Measurements from ENCODE around the gene ELAVL2.

ELAVL2 gene

DNA sequence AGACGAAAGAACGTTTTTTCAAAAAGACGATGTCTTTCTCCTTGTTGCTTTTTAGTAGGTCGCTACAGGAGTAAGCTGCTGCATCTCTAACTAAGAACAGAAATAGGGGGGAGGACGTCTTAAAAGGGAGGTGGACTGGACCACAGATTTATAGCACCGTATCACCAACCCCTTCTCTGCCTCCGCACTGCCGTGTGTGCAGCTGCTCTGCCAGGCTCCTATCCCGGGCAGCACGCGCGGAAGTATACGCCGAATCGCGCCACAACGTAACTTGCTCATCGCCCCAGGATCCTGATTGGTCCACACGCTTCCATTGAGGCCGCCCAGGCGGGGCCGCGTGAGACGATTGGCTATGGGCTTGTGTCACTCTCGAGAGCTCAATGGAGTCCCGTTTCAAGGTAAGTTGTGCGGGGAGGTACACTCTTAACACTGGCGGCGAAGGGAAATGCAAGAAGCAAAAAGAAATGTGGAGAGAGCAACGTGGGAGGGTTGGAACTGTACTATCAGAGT is at the start of gene ELAVL2:
ELAVL2 (minus strand) TSS at position 121 of the 510 bp plus-strand sequence. CDS start 64,006 bp downstream, outside the sequence.
- DNase-seq (ENCODE audit: low spot score): peak; percentile 98

DNA sequence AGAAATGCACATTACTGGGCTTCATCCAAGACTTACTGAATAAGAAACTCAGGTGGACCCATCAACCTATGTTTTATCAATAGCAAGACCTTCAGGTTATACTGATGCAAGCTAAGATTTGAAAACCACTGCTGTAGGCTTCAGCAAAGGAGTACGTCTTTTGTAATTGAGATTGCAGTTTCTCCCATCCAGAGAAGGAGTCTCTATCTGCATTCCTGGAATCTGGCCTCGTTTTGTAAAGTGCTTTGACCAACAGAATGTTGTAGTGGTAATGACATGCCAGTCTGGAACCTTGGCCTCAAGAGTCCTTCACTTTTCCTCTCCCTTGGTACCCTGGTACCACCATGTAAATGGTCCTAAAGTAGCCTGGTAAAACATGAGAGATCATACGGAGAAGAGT is 32.2 kb upstream of the ELAVL2 start:
- no peak for DNase-seq (ENCODE audit: low spot score)

DNA sequence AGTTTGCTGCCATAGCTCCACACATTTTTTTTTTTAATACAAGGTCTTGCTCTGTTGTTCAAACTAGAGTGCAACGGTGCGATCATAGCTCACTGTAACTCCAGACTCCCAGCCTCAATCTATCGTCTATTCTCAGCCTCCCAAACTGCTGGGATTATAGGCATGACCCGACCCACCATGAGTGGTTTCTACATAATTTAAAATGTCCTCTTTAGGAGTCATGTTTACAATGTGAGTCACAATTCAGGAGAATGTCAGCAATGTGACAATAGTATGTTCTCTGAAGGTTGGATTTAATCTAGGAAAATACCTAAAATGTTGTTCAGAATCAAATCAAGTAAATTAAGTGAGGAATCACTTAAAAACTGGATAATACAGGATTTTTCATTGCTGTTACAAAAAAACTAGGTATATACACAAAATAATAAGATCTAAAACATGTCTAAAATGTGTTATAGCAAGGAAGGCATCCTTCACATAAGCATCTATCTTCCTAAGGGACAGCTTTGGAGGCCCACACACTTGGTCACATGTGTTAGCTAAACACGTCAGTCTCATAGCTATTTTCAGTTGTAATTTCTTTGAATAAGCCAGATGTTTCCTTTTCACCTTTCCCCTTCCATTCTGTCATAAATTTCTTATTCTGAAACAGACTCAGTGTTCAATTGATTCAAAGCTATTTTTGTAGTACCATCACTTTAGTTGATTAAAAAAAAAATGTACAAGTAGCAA is 30.0 kb upstream of the ELAVL2 start:
- no peak for DNase-seq (ENCODE audit: low spot score)

DNA sequence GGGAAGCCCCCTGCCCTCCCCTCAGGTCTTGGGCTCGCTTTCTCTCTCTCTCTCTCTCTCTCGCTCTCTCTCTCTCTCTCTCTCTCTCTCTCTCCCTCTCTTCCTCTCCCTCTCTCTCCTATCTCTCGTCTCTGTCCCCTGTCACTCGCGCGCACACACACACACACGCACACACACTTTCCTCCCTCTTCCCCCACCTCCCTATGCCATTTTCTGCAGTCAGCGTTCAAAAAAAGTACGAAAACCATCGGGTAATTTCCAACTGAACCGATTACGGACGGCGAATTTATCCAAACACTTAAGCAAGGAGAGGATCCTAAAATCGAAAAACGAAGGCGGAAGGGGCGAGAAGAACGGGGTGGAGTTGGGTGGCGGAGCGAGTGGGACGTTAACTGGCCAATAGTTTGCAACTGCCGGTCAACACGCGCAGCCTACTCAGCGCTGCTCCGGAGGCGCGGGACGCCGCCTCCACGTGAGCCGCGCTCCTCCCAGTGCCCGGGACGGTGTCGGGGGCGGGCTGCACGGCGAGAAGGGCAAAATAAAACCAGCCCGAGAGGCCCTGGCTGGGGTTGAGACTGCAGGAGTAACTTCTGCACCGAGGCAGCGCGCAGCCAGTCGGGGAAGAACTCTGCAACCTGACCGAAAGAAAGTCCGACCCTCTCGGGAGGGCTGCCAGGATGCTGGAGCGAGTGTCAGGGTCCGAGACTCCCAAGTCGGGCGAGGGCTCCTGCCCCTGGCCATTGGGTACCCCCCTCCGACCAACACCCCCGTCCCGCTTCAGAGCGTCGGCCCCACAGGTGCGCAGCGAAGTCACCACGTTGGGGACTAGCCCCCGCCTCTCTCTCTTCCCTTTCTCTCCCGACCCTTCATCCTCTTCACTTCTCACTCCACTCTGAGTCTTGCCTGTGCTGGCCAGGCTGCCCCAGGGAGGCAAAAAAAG is 24.9 kb upstream of the ELAVL2 start:
- DNase-seq (ENCODE audit: low spot score): peak; percentile 81

DNA sequence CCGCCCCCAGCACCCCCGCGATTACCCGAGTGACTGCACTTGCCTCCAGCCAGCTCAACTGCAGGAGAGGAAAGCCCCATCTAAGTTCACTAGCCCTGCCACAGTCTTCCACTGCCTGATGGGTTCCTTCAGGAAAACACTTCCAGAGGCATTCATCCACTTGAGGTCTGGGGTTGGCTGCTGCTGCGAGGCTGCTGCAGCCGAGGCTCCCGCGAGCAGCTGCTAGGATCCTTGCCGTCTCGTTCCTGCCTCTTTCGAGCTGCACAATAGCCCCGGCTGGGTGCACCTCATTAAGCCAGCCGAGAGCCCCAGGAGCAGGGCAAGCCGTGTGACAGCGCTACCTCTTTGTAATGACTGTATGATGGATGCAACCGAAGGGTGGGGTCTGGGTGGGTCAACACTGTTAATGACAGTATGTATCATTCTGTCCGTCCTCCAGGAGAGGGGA is 24.2 kb upstream of the ELAVL2 start:
- DNase-seq (ENCODE audit: low spot score): peak; percentile 77

DNA sequence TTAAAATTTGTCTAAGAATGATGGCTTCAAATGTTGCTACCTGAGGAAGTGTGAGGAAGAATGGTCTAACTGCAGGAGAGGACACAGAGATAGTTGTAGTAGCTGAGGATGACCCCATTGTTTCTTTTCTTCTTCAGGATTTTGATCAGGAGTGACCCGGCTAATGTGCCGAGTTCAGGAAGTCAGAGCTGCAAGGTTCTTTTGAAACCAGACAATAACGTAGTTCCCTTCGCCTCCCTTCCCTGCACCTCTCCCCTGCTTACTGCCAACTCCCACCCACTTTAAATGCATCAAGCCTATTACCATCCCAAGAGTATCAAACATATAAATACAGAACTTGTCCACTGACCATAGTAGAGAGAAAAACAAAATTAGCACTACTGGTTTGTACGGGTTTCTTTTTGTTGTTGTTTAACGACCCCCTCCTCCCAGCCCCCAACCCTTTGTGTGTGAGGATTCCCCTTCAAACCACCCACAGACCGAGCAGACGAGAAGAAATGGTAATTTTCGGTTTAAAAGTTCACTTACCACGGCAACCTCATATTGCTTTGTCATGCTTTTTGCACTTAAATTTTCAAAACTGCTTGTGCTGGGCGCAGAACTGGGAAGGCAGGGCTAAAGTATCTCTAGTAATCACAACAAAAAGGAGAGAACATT is 23.5 kb upstream of the ELAVL2 start:
- DNase-seq (ENCODE audit: low spot score): no peak

DNA sequence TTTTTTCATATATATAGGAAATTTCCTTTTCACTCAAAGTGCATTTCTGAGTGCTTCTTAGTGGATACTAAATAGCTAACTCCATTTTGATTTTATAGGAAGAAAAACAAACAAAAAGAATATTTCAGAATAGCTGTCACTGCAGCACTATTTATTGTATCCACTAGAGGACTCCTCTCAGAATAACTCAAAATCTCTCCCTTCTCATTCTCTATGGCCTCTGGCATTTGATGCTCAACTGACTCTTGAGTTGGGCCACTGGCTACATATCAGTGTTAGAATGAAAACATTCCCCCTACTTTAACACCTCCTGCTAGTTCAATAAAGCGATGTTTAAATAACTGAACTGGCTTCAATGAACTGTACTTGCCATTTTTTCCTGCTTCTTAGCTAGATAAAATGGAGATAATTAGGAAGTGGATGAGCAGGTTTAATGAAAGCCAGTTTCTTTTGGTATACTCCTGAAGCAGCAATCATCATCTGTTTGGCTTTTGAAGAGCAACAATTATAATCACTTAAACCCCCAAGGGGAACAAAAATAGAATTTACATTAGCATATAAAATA is 16.6 kb upstream of the ELAVL2 start:
- no peak for DNase-seq (ENCODE audit: low spot score)

DNA sequence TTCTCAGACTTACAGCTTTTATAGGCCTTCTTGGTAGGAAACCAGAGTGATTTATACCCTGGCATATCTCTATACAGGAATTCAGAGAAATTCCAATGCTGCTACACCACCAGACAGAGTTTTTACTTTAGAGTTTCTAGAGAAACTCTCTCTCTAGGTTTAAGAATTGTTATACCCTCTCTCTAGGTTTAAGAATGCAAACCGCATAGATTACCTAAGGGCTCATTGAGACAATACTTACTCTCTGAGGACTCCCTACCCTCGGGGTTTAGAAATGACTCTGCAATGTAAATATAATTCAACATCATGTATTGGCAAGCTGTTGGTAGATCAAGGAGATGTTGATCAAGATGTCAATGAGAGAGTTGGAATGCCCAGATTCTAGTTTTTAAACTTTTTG is 15.3 kb upstream of the ELAVL2 start:
- no peak for DNase-seq (ENCODE audit: low spot score)

DNA sequence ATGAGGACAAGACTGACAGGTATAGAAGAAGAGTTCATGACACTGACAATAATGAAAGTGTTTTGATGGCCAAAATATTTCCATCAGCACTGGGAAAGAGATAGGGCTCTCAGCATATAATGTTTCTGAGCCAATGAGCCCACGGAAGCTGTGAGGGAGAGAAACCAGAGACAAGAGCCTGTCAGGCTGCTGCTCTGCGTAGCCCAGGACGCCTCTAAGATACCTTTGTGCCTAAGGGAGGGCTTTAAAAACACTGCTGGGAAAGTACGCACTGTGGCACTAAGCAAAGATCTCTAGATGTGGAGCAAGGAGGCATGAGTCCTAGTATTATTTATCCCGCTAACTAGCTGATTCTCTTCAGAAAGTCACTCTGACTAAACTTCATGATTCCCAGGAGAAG is 11.0 kb upstream of the ELAVL2 start:
- DNase-seq (ENCODE audit: low spot score): no peak

DNA sequence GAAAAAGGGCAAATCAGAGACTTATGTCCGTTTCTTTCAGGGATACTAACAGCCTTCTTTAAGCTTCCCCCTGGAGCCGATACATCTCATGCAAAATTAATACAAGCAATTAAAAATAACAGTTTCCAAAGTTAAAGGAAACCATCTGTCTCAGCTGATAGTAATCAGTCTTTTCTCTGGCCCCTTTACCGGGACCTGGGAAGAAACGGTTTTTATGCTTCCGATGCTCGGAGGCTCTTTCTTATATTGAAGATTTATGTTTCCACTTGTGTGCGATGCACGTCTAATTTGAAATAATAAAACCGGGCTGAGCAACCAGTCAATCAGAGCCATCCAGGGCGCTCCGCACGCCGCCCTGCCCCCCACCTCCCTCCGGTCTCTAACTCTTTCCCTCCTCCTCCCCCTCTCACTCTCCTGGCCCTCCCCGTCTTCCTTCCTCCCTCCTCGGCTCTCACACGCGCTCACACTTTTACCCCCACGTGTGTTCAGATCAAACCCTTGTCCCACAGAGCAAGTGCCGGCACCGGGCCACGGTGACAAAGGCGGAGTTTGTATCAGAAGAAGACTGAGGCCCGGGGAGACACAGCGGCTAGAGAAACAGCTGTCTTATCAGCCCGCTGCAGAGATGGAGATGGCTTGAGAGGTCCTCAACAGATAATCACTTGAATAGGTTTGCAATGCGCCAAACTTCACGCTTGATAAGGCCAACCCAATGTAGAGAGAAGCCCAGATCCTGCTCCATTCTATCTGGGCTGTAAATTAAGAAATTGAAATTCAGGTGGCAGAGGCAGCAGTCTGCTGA is 5.1 kb upstream of the ELAVL2 start:
- DNase-seq (ENCODE audit: low spot score): no peak

DNA sequence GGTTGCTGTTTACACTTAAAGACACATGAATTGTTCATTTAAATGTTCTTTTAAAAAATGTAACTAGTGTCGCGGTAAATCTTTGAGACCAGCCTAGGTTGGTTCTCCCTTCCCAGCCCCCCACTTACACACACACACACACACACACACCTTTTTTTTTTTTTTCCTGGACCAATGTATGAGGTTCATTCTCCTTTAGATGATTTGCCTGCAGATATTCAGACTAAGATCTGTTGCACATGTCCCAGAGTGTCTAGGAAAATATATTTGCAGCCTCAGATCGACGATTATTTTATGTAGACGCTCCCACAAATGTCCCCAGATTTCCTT is 4.4 kb upstream of the ELAVL2 start:
- DNase-seq (ENCODE audit: low spot score): no peak

DNA sequence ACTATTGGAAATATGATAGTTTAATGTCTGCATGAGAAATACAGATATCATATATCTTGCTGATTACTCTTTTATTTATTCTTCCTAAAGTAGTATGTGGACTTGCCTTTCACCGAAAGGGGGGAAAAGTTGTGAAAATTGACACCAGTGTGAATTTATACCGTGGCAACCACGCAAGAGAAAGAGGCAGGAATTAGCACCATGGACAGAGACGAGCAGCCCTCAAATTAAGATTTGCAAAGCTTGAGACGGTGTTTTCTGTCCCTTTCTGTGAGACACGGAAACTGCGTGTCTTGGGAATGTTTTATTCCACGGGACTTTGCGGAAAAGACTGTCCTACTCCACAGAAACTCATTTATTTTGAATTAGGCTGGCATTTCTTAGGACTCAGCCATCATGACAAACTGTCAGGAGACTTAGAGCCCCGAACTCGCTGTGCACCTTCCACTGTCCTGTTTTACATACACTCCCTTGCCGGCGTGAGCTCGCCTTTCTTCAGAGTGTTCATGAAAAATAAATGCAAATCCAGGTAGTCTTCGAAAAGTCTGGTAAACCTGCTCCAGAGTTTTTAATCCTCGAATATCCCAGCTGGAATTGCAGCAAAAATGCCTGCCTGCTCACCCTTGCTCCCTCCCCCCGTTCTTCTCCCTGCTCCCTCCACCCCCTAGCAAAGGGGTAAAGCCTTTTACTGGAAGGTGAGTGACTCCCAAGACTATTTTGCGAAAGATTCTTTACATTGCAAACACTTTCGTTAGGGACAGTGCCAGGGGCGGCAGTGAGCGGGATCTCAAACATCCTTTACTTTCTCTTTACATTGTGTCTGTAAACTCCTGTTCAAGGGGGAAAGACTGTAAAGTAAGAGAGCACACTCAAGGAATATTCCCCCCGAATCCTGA is 3.8 kb upstream of the ELAVL2 start:
- DNase-seq (ENCODE audit: low spot score): no peak

DNA sequence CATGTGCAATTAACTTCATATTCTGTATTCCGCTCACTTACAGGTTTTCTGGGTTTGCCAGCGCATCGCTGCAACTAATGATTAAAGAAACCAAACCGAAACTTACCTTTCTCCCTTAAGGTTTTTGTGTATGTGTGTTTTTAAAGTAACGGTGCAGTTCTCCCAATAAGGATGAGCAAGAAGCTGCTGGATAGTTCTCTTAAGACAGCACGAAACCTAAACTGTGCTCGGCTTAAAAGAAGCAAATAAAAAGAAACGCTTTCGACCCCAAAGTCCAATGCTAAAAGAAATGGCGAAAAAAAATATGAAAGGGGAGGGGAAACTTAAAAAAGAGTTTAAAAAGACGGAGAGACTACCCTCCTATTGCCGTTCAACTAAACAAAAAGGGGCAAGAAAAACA is 340 bp downstream of the ELAVL2 start:
- DNase-seq (ENCODE audit: low spot score): no peak

DNA sequence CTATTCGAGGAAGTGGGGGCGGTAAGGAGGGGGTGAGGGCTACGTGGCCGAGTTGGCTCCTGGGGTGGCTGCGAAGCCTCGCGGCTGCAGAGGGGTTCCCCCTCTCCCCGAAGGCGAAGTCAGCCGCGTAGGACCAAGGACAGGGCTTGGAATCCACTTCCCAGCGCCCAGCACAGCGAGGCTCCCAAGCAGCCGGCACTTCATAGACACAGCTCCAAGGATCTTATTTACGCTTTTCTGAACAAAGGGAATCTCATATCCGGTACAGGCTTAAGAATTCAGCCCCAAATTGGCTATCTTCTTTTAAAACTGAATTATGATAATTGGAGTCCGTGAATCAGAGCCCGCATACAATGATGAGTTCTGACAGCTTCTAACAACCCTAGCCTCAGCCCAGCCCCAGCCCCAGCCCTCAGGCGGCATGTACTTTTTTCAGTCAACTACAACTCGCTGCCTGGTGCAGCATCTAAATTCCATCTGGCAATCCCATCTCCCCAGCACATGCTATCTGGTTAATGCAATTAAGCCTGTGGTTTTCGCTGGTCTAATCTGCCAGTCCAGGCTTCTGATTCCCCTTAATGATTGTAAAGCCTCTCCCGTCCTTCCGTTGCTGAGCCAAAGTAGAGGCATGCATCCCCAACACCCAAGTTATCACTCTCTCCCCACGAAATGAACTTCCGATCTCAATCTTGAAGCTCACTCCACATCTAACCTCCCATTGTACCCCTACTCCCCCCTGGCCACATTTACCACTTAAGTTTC is 1.0 kb downstream of the ELAVL2 start:
- peak; percentile 73 for DNase-seq (ENCODE audit: low spot score)

DNA sequence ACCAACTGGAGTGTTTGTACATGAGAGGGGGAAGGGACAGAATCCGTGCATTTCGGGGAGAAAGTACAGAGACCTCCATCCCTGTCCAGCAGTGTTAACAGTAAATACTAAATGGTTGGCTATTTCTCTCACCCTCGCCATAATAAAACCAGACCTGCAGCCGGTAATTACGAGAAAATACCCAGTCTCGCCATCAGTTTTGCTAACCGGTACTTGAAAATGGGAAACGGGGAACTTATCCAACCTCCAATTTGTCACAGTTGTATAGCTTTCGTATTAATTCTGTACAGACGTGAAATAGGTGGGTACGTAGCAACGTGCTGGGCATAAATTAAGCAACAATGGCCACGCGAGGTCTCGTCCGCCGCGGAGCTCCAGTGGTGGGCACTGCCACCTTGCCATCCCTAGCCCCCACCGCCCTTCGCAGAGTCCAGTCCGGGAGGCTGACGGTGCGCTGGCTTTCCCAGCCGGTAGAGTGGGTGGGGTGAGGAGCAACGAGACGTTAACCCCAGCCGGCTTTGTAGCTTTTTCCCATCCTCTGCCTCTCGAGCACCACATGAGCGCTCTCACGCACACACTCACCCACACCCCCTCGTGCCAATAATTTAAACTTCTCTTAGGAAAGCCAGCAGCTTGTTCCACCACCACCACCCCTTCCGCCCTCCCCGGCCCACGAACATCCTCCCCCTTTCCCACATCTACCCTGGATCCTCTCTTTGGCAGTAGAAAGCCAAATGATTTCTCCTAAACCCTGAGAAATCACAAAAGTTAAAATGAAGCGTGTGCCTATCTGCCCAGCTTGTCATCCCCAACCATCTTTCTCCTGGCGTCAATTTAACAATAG is 1.8 kb downstream of the ELAVL2 start:
- peak; percentile 46 for DNase-seq (ENCODE audit: low spot score)

DNA sequence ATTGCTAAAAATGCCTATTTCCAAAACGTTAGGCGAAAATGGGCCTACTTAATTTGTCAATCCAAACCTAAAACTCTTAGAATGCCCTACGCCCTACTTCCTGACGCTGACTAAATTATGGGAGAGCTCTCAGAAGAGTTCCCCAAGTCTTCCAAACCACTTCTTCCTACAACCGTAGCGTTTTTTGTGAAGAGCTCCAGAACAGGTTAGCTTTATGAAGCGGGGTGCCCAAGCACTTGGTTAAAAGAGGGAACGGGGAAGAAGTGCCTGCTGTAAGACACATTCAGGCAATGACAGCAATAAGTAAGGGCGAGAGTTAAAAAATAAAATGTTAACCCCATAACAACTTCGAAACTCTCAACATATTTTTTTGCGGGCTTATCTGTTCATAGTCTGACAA is 2.8 kb downstream of the ELAVL2 start:
- DNase-seq (ENCODE audit: low spot score): no peak

DNA sequence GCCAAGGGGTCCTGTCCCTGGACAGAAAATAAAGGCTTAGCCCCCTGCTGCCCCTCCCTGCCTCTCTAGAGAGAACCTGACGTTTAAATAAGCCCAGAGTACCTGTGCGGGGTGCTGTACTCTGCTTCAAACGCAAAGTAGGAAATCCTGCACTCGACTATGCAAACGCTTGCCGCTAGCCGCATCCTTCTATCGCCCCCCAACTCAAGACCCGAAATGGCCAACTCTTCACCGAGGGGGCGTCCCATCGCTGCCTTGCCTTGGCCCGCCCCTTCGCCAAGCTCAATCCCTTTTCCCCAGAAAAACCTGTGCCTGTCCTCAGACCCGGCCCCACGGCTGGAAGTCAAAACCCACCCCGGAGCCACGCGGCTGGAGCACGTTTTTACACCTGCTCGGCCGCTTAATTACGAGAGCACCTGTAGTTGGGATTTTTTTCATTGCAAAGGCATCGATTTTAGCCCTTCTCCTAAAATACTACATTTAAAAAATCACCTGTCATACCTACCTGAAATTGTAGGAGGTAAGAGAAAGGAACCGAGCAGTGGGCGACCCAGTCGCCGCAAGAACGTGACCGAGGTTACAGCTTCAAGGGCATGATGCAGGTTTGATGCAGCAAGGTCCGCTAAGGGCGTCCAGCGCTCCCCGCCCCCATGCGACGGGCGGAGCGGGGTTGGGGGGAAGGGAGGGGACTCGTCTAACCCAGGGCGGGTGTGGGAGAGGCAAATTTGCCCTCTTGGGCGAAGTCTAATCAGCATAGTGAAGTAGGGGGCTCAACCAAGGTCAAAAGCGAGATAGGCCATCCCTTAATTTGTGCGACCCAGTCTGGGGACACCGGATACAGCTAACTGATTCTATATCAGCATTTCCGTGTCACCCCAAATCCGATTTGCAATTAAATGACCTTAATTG is 3.5 kb downstream of the ELAVL2 start:
- no peak for DNase-seq (ENCODE audit: low spot score)
